Loucy (cell line): ENCODE measurements around the gene ZDHHC13.

Source experiments
- H2AFZ ChIP-seq: fragments of 200-600 bp; sonication (generic); 2 replicates; pipeline ENCODE4 v1.6.0; 2016; ENCODE audit warnings: antibody characterized with exemption, mild to moderate bottlenecking, low read length, moderate library complexity
- H3F3A ChIP-seq: fragments of 200-600 bp; 2 replicates; pipeline ENCODE4 v1.6.0; 2016; ENCODE audit warnings: antibody characterized with exemption, low read depth, mild to moderate bottlenecking
- H3K27me3 ChIP-seq: fragments of 200-600 bp; sonication (generic); 2 replicates; pipeline ENCODE4 v1.6.1; 2014; ENCODE audit warnings: low read length, mild to moderate bottlenecking; ENCODE audit not compliant: insufficient read depth, poor library complexity, severe bottlenecking
- H3K36me3 ChIP-seq: fragments of 200-600 bp; sonication (generic); 2 replicates; pipeline ENCODE4 v1.6.1; 2016; ENCODE audit warnings: low read length; ENCODE audit not compliant: insufficient read depth
- H3K4me1 ChIP-seq: fragments of 200-600 bp; sonication (generic); 2 replicates; pipeline ENCODE4 v1.5.1; 2014; ENCODE audit warnings: low read length, mild to moderate bottlenecking; ENCODE audit not compliant: insufficient read depth, poor library complexity, severe bottlenecking
- H3K4me2 ChIP-seq: fragments of 200-600 bp; sonication (generic); 2 replicates; pipeline ENCODE4 v1.6.0; 2014; ENCODE audit warnings: antibody characterized with exemption, low read length, low read depth, mild to moderate bottlenecking; ENCODE audit not compliant: poor library complexity, severe bottlenecking
- H3K4me3 ChIP-seq: fragments of 200-600 bp; sonication (generic); 2 replicates; pipeline ENCODE4 v1.5.1; 2014; ENCODE audit warnings: low read length, mild to moderate bottlenecking, mixed read lengths; ENCODE audit not compliant: poor library complexity, severe bottlenecking
- H3K79me2 ChIP-seq: fragments of 200-600 bp; sonication (generic); 2 replicates; pipeline ENCODE4 v1.6.1; 2014; ENCODE audit warnings: low read length; ENCODE audit not compliant: insufficient read depth
- H3K9ac ChIP-seq: fragments of 200-600 bp; sonication (generic); 2 replicates; pipeline ENCODE4 v1.6.0; 2014; ENCODE audit warnings: mild to moderate bottlenecking, low read depth, low read length, moderate library complexity; ENCODE audit not compliant: poor library complexity, severe bottlenecking
- H3K9me2 ChIP-seq: fragments of 200-600 bp; sonication (generic); replicated peaks from 2 replicates; pipeline ENCODE4 v1.6.1; 2016; ENCODE audit warnings: low read depth, low read length, mixed read lengths
- H3K9me3 ChIP-seq: fragments of 200-600 bp; sonication (generic); 2 replicates; pipeline ENCODE4 v1.6.1; 2014; ENCODE audit warnings: mild to moderate bottlenecking, antibody characterized with exemption, low read length, low read depth; ENCODE audit not compliant: insufficient read depth
- H4K20me1 ChIP-seq: fragments of 200-600 bp; sonication (generic); 2 replicates; pipeline ENCODE4 v1.6.0; 2014; ENCODE audit warnings: antibody characterized with exemption, low read length, mild to moderate bottlenecking; ENCODE audit not compliant: insufficient read depth, poor library complexity, severe bottlenecking
- EZH2phosphoT487 ChIP-seq: fragments of 200-600 bp; IDR thresholded peaks from 2 replicates; pipeline ENCODE4 v1.6.1; 2018; ENCODE audit warnings: antibody characterized with exemption, mild to moderate bottlenecking, moderate library complexity, borderline replicate concordance
- TF ChIP-seq, protein P1 (sequence below): fragments of 200-600 bp; sonication (generic); conservative IDR thresholded peaks from 2 replicates; pipeline ENCODE4 v1.5.1; 2014; ENCODE audit warnings: mild to moderate bottlenecking, antibody characterized with exemption, low read length

Gene ZDHHC13

DNA sequence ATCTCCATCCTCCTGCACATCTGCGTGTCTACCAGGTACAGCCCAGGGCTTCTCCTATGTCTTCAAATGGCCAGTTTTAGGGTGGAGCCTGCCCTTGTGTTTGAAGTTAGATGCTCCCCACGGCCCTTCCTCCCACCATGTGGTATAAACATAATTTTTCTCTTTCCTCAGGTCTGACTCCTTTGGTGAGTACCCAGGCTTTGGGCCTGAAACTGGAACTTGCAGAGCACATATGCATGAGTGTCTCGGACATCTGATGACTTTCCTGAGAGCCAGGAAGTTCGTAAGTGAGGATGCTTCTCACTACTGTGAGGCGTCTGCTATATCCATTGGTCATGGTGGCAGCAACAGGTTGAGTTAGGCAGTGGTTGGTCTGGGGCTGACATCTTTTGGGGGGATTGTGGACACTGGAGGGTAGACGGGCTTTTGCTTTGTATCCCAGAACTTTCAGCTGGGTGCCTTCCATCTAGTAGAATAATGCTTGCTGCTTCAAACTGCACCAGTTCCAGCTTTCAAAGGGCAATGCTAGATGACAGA is 68.6 kb downstream of the ZDHHC13 start:
- H3K79me2 ChIP-seq, result no peaks in the 10 kb centered on the region
- no peaks in the 10 kb centered on the region for H3F3A ChIP-seq
- H3K9me3 ChIP-seq, result no peaks in the 10 kb centered on the region
- no peaks in the 10 kb centered on the region for H4K20me1 ChIP-seq
- no peak overlapping the region for H3K4me2 ChIP-seq
- H2AFZ ChIP-seq, result no peak overlapping the region
- no peaks in the 10 kb centered on the region for H3K9me2 ChIP-seq
- H3K9ac ChIP-seq, result no peak overlapping the region
- H3K4me1 ChIP-seq, result peaks cover 20% of the 10 kb centered on the region
- no peak for TF ChIP-seq EZH2phosphoT487
- TF ChIP-seq, protein P1, sequence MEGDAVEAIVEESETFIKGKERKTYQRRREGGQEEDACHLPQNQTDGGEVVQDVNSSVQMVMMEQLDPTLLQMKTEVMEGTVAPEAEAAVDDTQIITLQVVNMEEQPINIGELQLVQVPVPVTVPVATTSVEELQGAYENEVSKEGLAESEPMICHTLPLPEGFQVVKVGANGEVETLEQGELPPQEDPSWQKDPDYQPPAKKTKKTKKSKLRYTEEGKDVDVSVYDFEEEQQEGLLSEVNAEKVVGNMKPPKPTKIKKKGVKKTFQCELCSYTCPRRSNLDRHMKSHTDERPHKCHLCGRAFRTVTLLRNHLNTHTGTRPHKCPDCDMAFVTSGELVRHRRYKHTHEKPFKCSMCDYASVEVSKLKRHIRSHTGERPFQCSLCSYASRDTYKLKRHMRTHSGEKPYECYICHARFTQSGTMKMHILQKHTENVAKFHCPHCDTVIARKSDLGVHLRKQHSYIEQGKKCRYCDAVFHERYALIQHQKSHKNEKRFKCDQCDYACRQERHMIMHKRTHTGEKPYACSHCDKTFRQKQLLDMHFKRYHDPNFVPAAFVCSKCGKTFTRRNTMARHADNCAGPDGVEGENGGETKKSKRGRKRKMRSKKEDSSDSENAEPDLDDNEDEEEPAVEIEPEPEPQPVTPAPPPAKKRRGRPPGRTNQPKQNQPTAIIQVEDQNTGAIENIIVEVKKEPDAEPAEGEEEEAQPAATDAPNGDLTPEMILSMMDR, result no peak
- no peaks in the 10 kb centered on the region for H3K27me3 ChIP-seq
- H3K36me3 ChIP-seq, result no peaks in the 10 kb centered on the region
- no peak overlapping the region for H3K4me3 ChIP-seq

- Histone ChIP-seq H3K9ac (no peak overlapping the region), H4K20me1 (no peaks in the 10 kb centered on the region), H3K4me2 (no peak overlapping the region), H3K9me2 (no peaks in the 10 kb centered on the region), H3K79me2 (no peaks in the 10 kb centered on the region), H2AFZ (no peak overlapping the region), H3K4me3 (no peak overlapping the region), H3K27me3 (no peaks in the 10 kb centered on the region), H3K4me1 (peaks cover 3% of the 10 kb centered on the region), H3F3A (no peaks in the 10 kb centered on the region), H3K36me3 (no peaks in the 10 kb centered on the region), H3K9me3 (no peaks in the 10 kb centered on the region)
- TF ChIP-seq EZH2phosphoT487, result no peak
- TF ChIP-seq, protein P1, result no peak
Observed at GRCh38 chr11:19187114-19187832, 70.3 kb downstream of the ZDHHC13 start.

DNA sequence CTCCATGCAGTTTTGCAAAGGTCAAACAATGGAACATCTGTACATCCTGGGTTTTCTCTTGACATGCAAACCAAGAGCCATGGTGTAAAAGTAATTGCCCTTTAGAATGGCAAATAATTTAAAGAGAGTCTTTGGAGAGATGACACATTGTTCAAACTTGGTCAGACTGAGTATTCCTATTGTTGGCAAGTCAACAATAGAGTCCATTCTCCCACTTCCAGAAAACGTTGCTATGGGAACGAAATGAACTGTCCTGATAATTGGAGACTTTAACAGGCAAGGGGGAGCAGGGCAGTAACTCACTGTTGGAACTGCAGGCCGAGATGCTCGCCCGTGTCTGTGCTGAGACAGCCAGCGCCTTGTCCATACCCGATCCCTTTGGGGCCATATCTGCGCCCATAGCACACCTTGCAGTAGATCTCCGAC is 70.9 kb downstream of the ZDHHC13 start:
- Histone ChIP-seq H3K27me3 (no peaks in the 10 kb centered on the region), H3K4me1 (no peaks in the 10 kb centered on the region), H2AFZ (no peak overlapping the region), H3K4me2 (no peak overlapping the region), H4K20me1 (no peaks in the 10 kb centered on the region), H3F3A (no peaks in the 10 kb centered on the region), H3K36me3 (no peaks in the 10 kb centered on the region), H3K9ac (no peak overlapping the region), H3K9me2 (no peaks in the 10 kb centered on the region), H3K79me2 (no peaks in the 10 kb centered on the region), H3K4me3 (no peak overlapping the region), H3K9me3 (no peaks in the 10 kb centered on the region)
- TF ChIP-seq EZH2phosphoT487, result no peak
- TF ChIP-seq, protein P1, result no peak
